Activated CD4-positive, alpha-beta memory T cell treated with anti-CD3 and anti-CD28 coated beads, Interleukin-2, amount 10 ng/mL, durations not matched to agents 7 days and 5 days (primary cell): ENCODE measurements around the gene SYPL1. TPM values are rescaled to one million over a fixed set of nuclear protein-coding genes. Genes with fewer than 3 reads are reported as not detected.

ENCODE experiments used
- CTCF ChIA-PET: fragments of 350-600 bp; sonication (Branson Sonifier 250); formaldehyde crosslinking; loops from one replicate; lab custom pipeline; 2021; ENCODE audit warnings: antibody characterized with exemption, inconsistent platforms; lab: Charles Lee
- POLR2A ChIA-PET: fragments of 350-600 bp; sonication (Branson Sonifier 250); formaldehyde crosslinking; loops from one replicate; lab custom pipeline; 2021; ENCODE audit warnings: antibody characterized with exemption; lab: Charles Lee
- DNase-seq: peaks from one replicate; pipeline ENCODE4 v3.0.0-alpha.2; 2020
- H3K27ac Mint-ChIP-seq: one replicate; pipeline ENCODE4 v1.8.0; 2021; ENCODE audit warnings: mild to moderate bottlenecking, mixed read lengths
- H3K27me3 Mint-ChIP-seq: one replicate; pipeline ENCODE4 v1.8.0; 2021; ENCODE audit warnings: mixed read lengths
- H3K36me3 Mint-ChIP-seq: one replicate; pipeline ENCODE4 v1.8.0; 2021; ENCODE audit warnings: low read depth, mixed read lengths
- H3K4me1 Mint-ChIP-seq: one replicate; pipeline ENCODE4 v1.8.0; 2021; ENCODE audit warnings: mixed read lengths
- H3K4me3 Mint-ChIP-seq: one replicate; pipeline ENCODE4 v1.8.0; 2021; ENCODE audit warnings: mild to moderate bottlenecking, mixed read lengths
- H3K9me3 Mint-ChIP-seq: one replicate; pipeline ENCODE4 v1.8.0; 2021; ENCODE audit warnings: mixed read lengths
- total RNA-seq, 2 experiments: library from RNA; stranded (reverse); gene quantifications; one replicate each; pipeline ENCODE4 v1.2.3, GENCODE V29; 2021

The SYPL1 gene
- total RNA-seq, 2 experiments from 2014 or later, result 37.5 to 38.8 TPM

DNA sequence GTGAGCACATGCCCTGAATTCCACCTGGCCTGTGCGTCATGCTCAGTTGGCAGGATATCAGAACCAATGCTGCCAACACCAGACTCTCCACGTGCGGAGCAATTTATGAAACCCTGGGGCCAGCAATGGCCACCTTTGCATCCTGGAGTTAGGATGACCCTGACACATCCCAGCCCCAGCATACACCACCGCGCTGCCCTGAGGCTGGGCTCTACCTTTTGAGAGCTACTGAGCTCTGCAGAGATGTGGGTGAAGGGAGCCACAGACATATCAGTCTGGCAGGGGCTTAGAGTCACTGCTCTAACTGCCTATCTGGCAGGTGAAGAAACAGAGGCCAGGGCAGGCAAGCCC, 41.9 kb downstream of the SYPL1 start:
- ChIA-PET CTCF (interaction anchor here (2.1 to 3.0 kb wide), 3 partner anchors 12 to 84 kb away, joined by 6 to 17 read pairs (median 12); no protein-coding TSS in a partner anchor), POLR2A (interaction anchor here (1.7 to 5.5 kb wide), 3 partner anchors 12 to 41 kb away, joined by 7 to 93 read pairs (median 17); partner anchors contain the start of gene SYPL1)
- Mint-ChIP-seq H3K4me3 (no peak overlapping the region), H3K4me1 (peaks cover 44% of the 10 kb centered on the region), H3K9me3 (no peaks in the 10 kb centered on the region), H3K27me3 (no peaks in the 10 kb centered on the region), H3K36me3 (peaks cover 2% of the 10 kb centered on the region), H3K27ac (no peak overlapping the region)
- DNase-seq, result no peak

DNA sequence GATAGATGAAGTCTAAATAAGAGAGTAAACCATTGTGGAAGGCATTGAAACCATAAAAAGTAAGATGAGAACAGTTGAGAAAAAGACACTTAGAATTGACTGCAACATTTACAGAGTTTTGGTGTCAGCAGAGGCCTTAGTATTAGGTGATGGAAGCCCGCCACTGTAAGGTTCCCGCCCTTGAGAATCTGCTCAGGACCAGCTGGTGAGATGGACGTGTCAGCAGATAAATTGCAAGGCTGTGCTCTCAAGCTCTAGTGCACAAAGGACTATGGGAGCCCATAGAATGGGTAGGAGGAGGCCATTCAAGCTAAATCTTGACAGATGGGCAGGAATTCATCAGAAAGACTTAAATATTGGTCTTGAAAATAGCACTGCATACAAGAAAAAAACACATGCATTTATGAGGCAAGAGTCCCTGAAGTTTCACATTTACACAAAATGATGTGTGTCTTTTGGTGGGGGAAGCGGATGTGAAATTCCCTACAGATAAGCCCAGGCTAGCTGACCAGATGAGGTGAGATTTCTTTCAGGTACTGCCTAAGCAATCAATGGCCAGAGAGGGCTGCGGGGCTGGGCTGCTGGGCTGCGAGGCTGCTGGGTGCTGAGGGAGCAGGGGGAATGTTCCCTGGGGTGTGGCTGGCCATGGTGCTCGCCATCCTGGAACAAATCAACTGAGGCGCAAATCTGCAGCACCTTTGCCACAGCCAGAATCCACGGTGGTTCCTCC, 42.5 kb downstream of the SYPL1 start:
- ChIA-PET POLR2A (interaction anchor here (5.5 kb wide), 1 partner anchor 42 kb away, joined by 93 read pairs; the partner anchor contains the start of gene SYPL1), CTCF (interaction anchor here (2.5 to 3.0 kb wide), 2 partner anchors 11 to 85 kb away, joined by 12 to 17 read pairs; no protein-coding TSS in a partner anchor)
- no peak for DNase-seq
- H3K27ac Mint-ChIP-seq, result peak overlapping the region; percentile 5
- no peaks in the 10 kb centered on the region for H3K27me3 Mint-ChIP-seq
- H3K4me1 Mint-ChIP-seq, result peaks cover 42% of the 10 kb centered on the region
- H3K9me3 Mint-ChIP-seq, result no peaks in the 10 kb centered on the region
- peaks cover 2% of the 10 kb centered on the region for H3K36me3 Mint-ChIP-seq
- H3K4me3 Mint-ChIP-seq, result no peak overlapping the region

DNA sequence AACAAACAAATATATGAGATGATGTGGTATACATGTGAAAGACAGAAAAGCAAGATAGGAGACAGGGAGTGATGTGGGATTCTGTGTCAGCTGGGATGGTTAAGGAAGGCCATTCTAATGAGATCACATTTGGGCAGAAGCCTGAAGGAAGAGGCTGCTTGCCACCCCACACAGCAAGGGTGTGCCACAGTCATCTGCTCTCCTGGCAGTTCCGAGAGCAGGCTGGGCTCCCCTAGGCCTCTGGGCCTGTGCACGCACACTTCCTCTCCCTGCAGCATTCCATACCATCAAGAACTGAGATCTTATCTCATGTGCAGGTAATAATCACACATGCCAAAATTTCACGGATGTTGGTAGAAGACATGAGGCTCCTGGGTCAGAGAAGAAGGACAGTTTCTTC, 43.1 kb downstream of the SYPL1 start:
- no peak overlapping the region for H3K4me3 Mint-ChIP-seq
- H3K4me1 Mint-ChIP-seq, result peaks cover 38% of the 10 kb centered on the region
- no peaks in the 10 kb centered on the region for H3K27me3 Mint-ChIP-seq
- no peak overlapping the region for H3K27ac Mint-ChIP-seq
- ChIA-PET CTCF (no interaction called here), POLR2A (interaction anchor here (1.0 to 5.5 kb wide), 2 partner anchors 42 kb away, joined by 4 to 93 read pairs; partner anchors contain the start of gene SYPL1)
- H3K36me3 Mint-ChIP-seq, result peaks cover 2% of the 10 kb centered on the region
- H3K9me3 Mint-ChIP-seq, result no peaks in the 10 kb centered on the region
- no peak for DNase-seq

- Mint-ChIP-seq H3K27me3 (no peaks in the 10 kb centered on the region), H3K4me1 (peaks cover 38% of the 10 kb centered on the region), H3K36me3 (peaks cover 2% of the 10 kb centered on the region), H3K9me3 (no peaks in the 10 kb centered on the region), H3K4me3 (no peak overlapping the region), H3K27ac (no peak overlapping the region)
- POLR2A ChIA-PET, result interaction anchor here (0.6 to 1.0 kb wide), 2 partner anchors 43 to 58 kb away, joined by 3 to 4 read pairs; no protein-coding TSS in a partner anchor
- no peak for DNase-seq
- CTCF ChIA-PET, result no interaction called here
Measured at GRCh38 chr7:106068538-106068961, 43.6 kb downstream of the SYPL1 start.

- no peak for DNase-seq
- Mint-ChIP-seq H3K4me3 (no peak overlapping the region), H3K9me3 (no peaks in the 10 kb centered on the region), H3K36me3 (peaks cover 2% of the 10 kb centered on the region), H3K27me3 (no peaks in the 10 kb centered on the region), H3K4me1 (peaks cover 39% of the 10 kb centered on the region), H3K27ac (no peak overlapping the region)
- POLR2A ChIA-PET, result no interaction called here
- CTCF ChIA-PET, result no interaction called here
Measured at GRCh38 chr7:106067678-106068077, 44.4 kb downstream of the SYPL1 start.

DNA sequence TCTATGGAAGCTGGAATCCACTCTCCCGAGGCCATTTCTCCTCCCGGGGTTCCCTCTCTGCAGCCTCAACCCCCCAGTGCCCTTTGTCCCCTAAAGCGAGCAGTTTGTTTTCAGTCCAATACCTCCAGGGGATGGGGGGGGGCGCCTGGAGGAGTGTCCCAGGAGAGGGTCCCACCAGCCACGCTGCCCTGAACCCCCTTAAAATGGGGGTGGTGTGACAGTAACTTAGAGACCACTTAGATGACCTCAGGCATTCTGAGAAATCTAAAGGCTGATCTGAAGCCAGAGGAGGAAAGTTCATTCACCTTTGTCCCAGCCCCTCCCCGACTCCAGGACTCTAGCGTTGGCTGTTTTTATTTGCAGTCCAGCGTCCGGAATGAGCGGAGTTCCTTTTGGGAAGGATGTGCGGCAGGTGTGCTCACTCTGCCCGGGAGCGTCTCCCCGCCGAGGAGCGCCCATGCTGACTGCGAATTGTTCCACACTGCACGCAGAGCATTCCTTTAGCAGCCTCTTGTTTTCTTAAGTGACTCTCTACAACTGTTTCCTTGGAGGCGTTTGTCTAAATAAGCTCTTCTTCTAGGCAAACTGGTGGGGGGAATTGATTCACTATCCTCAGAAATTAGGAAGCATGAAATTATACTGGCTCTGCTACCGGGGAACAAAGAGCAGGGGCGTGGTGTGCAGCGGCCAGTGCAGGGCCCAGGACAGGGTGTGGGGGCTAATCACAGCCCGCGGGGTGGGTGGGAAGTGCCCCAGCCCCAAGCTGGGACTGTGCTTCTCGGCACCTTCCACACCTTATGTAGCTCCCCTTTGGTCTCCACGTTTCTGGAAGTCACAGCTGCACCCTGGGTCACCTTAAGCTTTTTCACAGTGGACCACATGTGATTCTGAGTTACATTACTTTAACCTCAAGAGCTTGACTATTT, 46.3 kb downstream of the SYPL1 start:
- no peak overlapping the region for H3K4me3 Mint-ChIP-seq
- no peaks in the 10 kb centered on the region for H3K9me3 Mint-ChIP-seq
- no peak overlapping the region for H3K27ac Mint-ChIP-seq
- no peaks in the 10 kb centered on the region for H3K36me3 Mint-ChIP-seq
- CTCF ChIA-PET, result interaction anchor here (0.9 kb wide), 2 partner anchors 8 to 89 kb away, joined by 3 to 4 read pairs; no protein-coding TSS in a partner anchor
- no peaks in the 10 kb centered on the region for H3K27me3 Mint-ChIP-seq
- POLR2A ChIA-PET, result no interaction called here
- no peak for DNase-seq
- H3K4me1 Mint-ChIP-seq, result peaks cover 29% of the 10 kb centered on the region

DNA sequence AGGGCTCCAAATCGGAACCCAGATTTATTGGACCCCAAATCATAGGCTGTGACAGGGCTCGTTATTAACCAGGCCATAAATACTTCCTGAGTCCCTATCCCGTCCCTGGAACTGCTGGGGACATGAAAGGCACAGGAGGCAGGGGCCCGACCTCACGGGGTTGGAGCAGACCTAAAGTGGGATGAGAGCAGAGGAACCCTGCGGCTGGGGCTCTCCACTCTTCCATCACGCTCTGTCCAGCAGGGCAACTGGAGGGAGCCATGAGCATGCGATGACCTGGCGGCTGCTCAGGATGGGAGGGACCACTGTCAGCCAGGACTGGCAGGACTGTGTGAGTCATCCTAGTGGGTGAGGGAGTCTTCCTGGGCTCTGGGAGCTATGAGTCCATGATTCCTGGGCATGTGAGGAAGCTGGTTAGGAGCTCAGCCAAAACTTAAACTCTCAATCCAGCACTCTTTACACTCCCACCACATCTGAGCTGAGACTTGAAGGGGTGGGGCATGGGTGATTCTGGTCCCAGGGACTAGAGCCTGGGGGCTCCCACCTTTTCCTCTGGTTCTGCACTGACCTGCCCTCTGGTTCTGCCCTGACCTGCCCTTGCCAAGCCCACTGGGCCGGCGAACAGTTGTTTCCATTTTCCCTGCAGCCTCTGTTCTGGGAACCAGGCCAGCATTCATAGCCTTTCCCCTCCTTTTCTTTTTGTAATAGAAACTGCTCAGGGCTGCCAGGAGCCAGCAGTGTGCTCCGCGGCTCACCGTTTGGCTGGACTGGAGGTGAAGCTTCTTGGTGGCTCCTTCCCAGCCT, 47.1 kb downstream of the SYPL1 start:
- Mint-ChIP-seq H3K9me3 (no peaks in the 10 kb centered on the region), H3K4me3 (no peak overlapping the region), H3K4me1 (peaks cover 24% of the 10 kb centered on the region), H3K27ac (no peak overlapping the region), H3K27me3 (no peaks in the 10 kb centered on the region), H3K36me3 (no peaks in the 10 kb centered on the region)
- POLR2A ChIA-PET, result no interaction called here
- CTCF ChIA-PET, result no interaction called here
- no peak for DNase-seq

GRCh38 chr7:106064316-106064715, 47.8 kb downstream of the SYPL1 start:
- ChIA-PET CTCF (no interaction called here), POLR2A (interaction anchor here (0.9 kb wide), 1 partner anchor 48 kb away, joined by 3 read pairs; no protein-coding TSS in a partner anchor)
- no peak for DNase-seq
- no peaks in the 10 kb centered on the region for H3K36me3 Mint-ChIP-seq
- H3K9me3 Mint-ChIP-seq, result no peaks in the 10 kb centered on the region
- H3K27ac Mint-ChIP-seq, result no peak overlapping the region
- H3K27me3 Mint-ChIP-seq, result no peaks in the 10 kb centered on the region
- no peak overlapping the region for H3K4me3 Mint-ChIP-seq
- peaks cover 23% of the 10 kb centered on the region for H3K4me1 Mint-ChIP-seq

DNA sequence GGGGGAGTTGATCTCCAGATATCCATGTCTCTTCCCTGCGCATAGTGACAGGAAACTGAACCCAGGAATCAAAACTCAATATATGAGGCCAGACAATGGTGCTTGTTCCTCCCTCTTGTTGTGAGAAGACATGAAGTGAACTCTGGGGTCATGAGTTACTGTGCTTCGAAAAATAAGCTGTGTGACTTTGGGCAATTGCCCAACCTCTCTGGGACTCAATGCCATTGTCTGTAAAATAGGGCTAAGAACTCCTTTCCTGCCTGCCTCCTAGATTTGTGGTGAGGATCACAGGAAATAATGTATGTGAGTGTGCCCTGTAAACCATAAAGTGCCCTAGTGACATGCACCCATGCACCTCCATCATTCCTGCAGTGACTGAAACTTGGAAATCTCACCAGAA, 48.4 kb downstream of the SYPL1 start:
- no peaks in the 10 kb centered on the region for H3K27me3 Mint-ChIP-seq

DNA sequence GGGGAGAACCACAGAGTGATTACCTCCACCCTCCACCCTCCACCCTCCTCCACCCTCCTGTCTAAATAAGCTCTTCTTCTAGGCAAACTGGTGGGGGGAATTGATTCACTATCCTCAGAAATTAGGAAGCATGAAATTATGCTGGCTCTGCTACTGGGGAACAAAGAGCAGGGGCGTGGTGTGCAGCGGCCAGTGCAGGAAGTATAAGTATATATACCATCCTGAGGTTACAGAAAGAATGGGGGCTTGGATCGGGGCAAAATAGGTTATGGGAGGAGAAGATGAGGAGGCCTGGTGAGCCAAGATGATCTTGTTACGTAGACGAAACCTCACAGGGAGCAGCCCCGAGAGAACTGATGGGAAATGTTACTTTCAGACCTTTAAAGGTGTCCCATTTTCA, 49.1 kb downstream of the SYPL1 start:
- no peak for DNase-seq
- Mint-ChIP-seq H3K27ac (no peak overlapping the region), H3K9me3 (no peaks in the 10 kb centered on the region), H3K4me3 (no peak overlapping the region), H3K4me1 (peaks cover 36% of the 10 kb centered on the region), H3K36me3 (no peaks in the 10 kb centered on the region), H3K27me3 (no peaks in the 10 kb centered on the region)
- ChIA-PET POLR2A (no interaction called here), CTCF (no interaction called here)

More for the DNA sequence above, 48.4 kb downstream of the SYPL1 start:
- Mint-ChIP-seq H3K4me1 (peaks cover 29% of the 10 kb centered on the region), H3K27ac (no peak overlapping the region), H3K9me3 (no peaks in the 10 kb centered on the region), H3K4me3 (no peak overlapping the region), H3K36me3 (no peaks in the 10 kb centered on the region)
- ChIA-PET CTCF (no interaction called here), POLR2A (interaction anchor here (0.9 kb wide), 1 partner anchor 49 kb away, joined by 3 read pairs; no protein-coding TSS in a partner anchor)
- DNase-seq, result no peak

- no peak overlapping the region for H3K27ac Mint-ChIP-seq
- CTCF ChIA-PET, result no interaction called here
- POLR2A ChIA-PET, result interaction anchor here (1.2 kb wide), 1 partner anchor 9 kb away, joined by 3 read pairs; no protein-coding TSS in a partner anchor
- no peak overlapping the region for H3K4me3 Mint-ChIP-seq
- no peaks in the 10 kb centered on the region for H3K27me3 Mint-ChIP-seq
- DNase-seq, result peak; percentile 10
- H3K36me3 Mint-ChIP-seq, result no peaks in the 10 kb centered on the region
- peaks cover 41% of the 10 kb centered on the region for H3K4me1 Mint-ChIP-seq
- no peaks in the 10 kb centered on the region for H3K9me3 Mint-ChIP-seq
Measured at GRCh38 chr7:106062521-106062931, 49.6 kb downstream of the SYPL1 start.

- Mint-ChIP-seq H3K9me3 (no peaks in the 10 kb centered on the region), H3K4me1 (peaks cover 46% of the 10 kb centered on the region), H3K27me3 (no peaks in the 10 kb centered on the region), H3K27ac (no peak overlapping the region), H3K36me3 (no peaks in the 10 kb centered on the region), H3K4me3 (no peak overlapping the region)
- POLR2A ChIA-PET, result interaction anchor here (1.2 kb wide), 1 partner anchor 9 kb away, joined by 3 read pairs; no protein-coding TSS in a partner anchor
- CTCF ChIA-PET, result interaction anchor here (1.9 to 7.9 kb wide), 2 partner anchors 10 to 92 kb away, joined by 5 to 138 read pairs; no protein-coding TSS in a partner anchor
- peak; percentile 9 for DNase-seq
Measured at GRCh38 chr7:106062006-106062405, 50.1 kb downstream of the SYPL1 start.
